GM12865 (cell line): Measurements from ENCODE around the gene THSD4.

Experiments
- DNase-seq: peaks from one replicate; pipeline ENCODE4 v3.0.0; 2010; ENCODE audit warnings: low read depth
- H3K4me3 ChIP-seq: 2 replicates; pipeline ENCODE4 v1.5.1; 2011; ENCODE audit warnings: mild to moderate bottlenecking, low read depth, low read length, control low read depth
- TF ChIP-seq, protein P1 (sequence below): IDR thresholded peaks from 2 replicates; pipeline ENCODE4 v1.5.1; 2011; ENCODE audit warnings: low read length, control low read depth, low read depth, inconsistent platforms; ENCODE audit not compliant: insufficient read depth; ENCODE audit errors: missing control alignments

Gene THSD4

DNA sequence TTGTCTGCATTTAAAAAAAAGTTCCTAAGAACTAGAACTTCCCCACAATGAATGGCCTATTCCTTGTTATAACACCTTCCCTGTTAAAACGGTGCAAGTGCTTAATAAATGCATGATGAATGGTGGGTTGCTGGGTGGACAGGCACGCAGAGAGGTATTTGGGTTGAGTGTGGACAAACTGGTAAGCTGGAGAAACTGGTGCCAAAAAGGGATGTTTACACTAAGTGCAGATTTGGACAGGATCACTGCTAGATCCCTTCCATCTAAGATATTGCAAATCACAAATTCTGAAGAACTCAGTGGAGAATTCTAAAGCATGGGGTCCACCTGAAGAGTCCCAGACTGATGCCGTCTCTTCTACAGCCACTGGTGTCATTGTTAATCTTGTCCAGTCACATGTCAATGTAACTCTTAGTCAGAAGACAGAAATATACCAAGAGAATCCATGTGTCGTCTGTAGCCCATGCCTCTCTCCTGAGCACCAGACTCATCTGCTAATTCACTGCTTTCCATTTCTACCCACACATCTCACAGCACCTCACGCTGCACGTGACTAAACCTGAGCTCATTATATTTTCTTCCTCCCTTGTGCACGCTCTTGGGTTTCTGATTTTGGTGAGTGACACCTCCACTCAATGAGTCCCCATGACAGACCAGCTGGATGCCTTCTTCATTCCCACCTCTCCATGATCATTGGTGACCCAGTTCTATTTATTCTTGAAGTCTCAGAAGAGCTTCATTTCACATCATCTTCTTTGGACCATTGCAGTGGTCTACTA lies 328.9 kb downstream of the THSD4 start:
- no peak overlapping the region for H3K4me3 ChIP-seq
- TF ChIP-seq, protein P1, sequence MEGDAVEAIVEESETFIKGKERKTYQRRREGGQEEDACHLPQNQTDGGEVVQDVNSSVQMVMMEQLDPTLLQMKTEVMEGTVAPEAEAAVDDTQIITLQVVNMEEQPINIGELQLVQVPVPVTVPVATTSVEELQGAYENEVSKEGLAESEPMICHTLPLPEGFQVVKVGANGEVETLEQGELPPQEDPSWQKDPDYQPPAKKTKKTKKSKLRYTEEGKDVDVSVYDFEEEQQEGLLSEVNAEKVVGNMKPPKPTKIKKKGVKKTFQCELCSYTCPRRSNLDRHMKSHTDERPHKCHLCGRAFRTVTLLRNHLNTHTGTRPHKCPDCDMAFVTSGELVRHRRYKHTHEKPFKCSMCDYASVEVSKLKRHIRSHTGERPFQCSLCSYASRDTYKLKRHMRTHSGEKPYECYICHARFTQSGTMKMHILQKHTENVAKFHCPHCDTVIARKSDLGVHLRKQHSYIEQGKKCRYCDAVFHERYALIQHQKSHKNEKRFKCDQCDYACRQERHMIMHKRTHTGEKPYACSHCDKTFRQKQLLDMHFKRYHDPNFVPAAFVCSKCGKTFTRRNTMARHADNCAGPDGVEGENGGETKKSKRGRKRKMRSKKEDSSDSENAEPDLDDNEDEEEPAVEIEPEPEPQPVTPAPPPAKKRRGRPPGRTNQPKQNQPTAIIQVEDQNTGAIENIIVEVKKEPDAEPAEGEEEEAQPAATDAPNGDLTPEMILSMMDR: no peak

DNA sequence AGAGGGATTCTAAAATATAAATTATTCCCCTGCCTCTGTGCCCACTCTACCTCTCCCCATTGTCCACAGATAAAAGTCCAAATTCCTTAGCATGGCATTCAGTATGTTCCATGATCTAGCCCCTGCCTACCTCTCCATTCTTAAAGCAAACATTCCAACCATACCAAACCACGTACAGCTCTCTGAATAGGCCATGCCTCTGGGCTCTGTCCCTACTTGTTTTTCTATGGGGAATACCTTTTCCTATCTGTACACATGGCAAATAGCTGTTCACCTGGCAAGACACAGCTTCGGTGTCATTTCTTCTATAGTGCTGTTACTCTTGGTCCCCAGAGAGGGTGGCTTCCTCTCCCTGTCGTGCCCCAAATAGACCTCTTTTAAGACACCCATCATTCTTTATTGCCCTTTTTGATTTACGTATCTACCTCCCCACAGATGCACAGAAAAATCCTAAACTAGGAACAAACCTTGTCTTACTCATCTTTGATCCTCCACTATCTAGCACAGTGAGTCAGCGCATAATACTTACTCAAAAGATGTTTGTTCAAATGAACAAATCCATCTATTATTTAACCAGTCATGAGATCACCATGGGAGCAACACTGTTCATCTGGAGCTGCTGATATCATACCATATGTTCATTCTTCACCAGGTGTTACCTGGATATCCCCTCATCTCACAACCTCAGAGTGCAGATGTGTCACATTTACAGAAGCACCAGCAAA lies 329.8 kb downstream of the THSD4 start:
- no peak for DNase-seq
- H3K4me3 ChIP-seq: no peak overlapping the region
- TF ChIP-seq, protein P1: no peak

More for the DNA sequence above, 328.9 kb downstream of the THSD4 start:
- no peak for DNase-seq

DNA sequence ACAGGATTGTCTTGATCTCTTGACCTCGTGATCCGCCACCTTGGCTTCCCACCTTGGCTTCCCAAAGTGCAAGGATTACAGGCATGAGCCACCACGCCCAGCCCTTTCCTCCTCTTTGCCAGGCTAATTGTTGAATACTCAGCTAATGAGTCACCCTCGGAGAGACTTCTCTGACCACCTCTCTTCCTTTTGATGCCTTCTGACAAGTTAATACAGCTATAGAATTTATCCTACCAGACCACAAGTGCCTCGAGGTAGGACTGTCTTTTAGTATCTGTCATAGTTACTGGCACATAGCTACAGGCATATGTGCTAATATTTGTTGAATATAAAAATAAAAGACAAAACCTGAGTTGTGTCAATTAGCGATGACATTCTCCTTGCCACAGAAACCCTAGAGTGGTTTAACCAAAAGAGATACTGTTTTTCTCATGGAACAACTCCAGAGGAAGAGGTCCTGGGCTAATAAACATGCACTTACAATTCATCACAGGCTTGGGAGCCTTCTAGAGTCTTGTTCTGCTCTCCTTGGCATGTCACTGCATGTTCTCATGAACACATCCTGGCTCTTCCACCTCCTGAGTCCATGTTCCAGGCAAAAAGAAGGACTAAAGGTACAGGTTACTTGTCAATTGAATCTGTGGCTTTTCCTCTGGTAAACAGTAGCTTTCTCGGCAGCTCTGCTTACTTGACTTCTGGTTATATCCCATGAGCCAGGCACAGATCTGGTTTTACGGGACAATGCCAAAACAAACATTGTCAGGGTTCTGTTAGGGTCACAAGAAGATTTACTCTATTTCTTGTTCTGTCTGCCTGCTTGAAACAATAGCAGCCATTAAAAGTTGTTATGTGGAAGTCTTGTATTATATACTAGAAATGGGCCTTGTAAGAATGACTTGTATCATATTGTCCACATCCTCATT lies 332.3 kb downstream of the THSD4 start:
- TF ChIP-seq, protein P1: no peak
- H3K4me3 ChIP-seq: no peak overlapping the region
- no peak for DNase-seq

DNA sequence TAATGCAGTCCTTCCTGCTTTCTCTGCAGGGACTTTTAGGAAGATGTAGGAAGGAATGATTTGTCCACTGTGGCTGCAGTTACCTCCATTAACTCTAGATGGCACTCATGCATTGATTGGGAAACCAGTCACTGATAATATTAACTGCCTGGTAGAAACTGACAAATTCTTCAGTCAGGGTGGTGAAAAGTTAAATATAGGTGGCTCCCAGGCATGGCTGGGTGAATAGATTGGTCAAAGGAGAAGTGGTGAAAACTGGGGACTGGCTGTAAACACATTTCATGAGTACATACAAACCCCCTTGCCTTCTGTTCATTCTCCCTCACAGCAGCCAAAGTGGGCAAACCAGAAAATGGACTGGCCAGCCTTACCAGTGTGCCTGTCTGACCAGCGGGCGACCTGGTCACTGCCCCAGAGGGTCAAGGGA lies 333.4 kb downstream of the THSD4 start:
- peak; percentile 67 for DNase-seq
- H3K4me3 ChIP-seq: no peak overlapping the region
- TF ChIP-seq, protein P1: peak; percentile 87

DNA sequence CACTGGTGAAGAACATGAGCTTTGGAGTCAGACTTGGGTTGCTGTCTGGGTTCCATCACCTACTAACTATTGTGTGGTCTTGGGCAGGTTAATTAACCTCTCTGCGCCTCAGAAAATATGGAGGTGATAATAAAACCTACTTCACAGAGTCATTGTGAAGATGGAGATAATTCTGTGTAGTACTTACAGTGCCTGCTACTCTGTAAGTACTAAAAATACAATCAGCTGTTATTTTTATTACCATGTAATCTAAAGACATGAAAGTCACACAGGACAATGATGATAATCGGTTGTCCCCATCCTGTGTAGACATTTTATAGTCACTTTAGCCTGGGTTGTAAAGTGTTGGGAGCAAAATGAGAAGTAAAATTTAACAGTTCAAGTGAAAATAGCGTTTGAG lies 334.1 kb downstream of the THSD4 start:
- TF ChIP-seq, protein P1: no peak
- no peak for DNase-seq
- no peak overlapping the region for H3K4me3 ChIP-seq

DNA sequence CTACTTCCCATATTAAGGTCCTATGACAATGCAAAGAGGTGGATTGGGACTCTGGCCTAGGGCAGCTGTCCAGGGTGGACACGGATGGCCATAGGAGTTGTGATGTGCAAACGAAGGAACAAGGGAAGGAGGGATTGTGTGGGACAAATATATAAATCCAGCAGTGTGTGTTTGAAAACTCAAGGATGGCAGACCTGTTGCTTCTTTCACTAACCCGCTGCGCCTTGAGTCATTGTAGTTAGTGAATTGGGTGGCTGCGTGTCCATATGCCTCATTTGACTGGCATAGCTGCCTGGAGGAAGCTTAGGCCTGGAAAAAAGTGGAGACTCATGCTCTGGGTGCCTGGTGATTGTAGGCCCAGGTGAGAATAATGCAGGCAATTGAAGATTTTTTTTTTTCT lies 334.7 kb downstream of the THSD4 start:
- no peak for DNase-seq
- TF ChIP-seq, protein P1: no peak
- H3K4me3 ChIP-seq: no peak overlapping the region
